DOHH2 (cell line): ENCODE measurements around the gene TMEM271.

ENCODE experiments used
- H3F3A ChIP-seq: fragments of 200-600 bp; sonication (generic), shearing (Covaris generic); 2 replicates; pipeline ENCODE4 v1.6.0; 2016; ENCODE audit warnings: antibody characterized with exemption, mild to moderate bottlenecking; ENCODE audit not compliant: control insufficient read depth, insufficient read depth
- H3K27ac ChIP-seq: fragments of 200-600 bp; sonication (generic); 2 replicates; pipeline ENCODE4 v1.5.1; 2014; ENCODE audit warnings: low read depth, mild to moderate bottlenecking, low read length, moderate library complexity
- H3K27me3 ChIP-seq: fragments of 200-600 bp; sonication (generic); 2 replicates; pipeline ENCODE4 v1.6.1; 2014; ENCODE audit warnings: mild to moderate bottlenecking, low read length, mixed read lengths; ENCODE audit not compliant: control insufficient read depth
- H3K36me3 ChIP-seq: fragments of 200-600 bp; sonication (generic); 2 replicates; pipeline ENCODE4 v1.6.1; 2014; ENCODE audit warnings: mild to moderate bottlenecking, low read length, moderate library complexity, mixed read lengths; ENCODE audit not compliant: control insufficient read depth
- H3K4me1 ChIP-seq: fragments of 200-600 bp; sonication (generic); 2 replicates; pipeline ENCODE4 v1.6.1; 2014; ENCODE audit warnings: mild to moderate bottlenecking, low read length, mixed read lengths; ENCODE audit not compliant: control insufficient read depth
- H3K4me2 ChIP-seq: fragments of 200-600 bp; sonication (generic); 2 replicates; pipeline ENCODE4 v1.6.0; 2014; ENCODE audit warnings: mild to moderate bottlenecking, low read length, moderate library complexity
- H3K4me3 ChIP-seq: fragments of 200-600 bp; sonication (generic); 2 replicates; pipeline ENCODE4 v1.5.1; 2014; ENCODE audit warnings: mild to moderate bottlenecking, low read length, mixed read lengths
- H3K79me2 ChIP-seq: fragments of 200-600 bp; sonication (generic); 2 replicates; pipeline ENCODE4 v1.6.1; 2014; ENCODE audit warnings: mild to moderate bottlenecking, low read length, mixed read lengths; ENCODE audit not compliant: control insufficient read depth
- H3K9me2 ChIP-seq: fragments of 200-600 bp; sonication (generic); replicated peaks from 2 replicates; pipeline ENCODE4 v1.6.1; 2014; ENCODE audit warnings: mild to moderate bottlenecking, low read length, mixed read lengths; ENCODE audit not compliant: control insufficient read depth
- H3K9me3 ChIP-seq: fragments of 200-600 bp; sonication (generic); 2 replicates; pipeline ENCODE4 v1.6.1; 2014; ENCODE audit warnings: antibody characterized with exemption, low read length, mixed read lengths; ENCODE audit not compliant: control insufficient read depth, insufficient read depth
- H4K20me1 ChIP-seq: fragments of 200-600 bp; sonication (generic); 2 replicates; pipeline ENCODE4 v1.6.0; 2014; ENCODE audit warnings: low read depth, mild to moderate bottlenecking, antibody characterized with exemption, low read length, moderate library complexity; ENCODE audit not compliant: control insufficient read depth, insufficient read depth
- CTCF ChIP-seq: fragments of 200-600 bp; sonication (generic); IDR thresholded peaks from one replicate; pipeline ENCODE4 v1.5.1; 2014; ENCODE audit warnings: antibody characterized with exemption, mild to moderate bottlenecking, low read depth, low read length; ENCODE audit not compliant: poor library complexity, severe bottlenecking
- EZH2phosphoT487 ChIP-seq: fragments of 200-600 bp; sonication (generic); IDR thresholded peaks from 2 replicates; pipeline ENCODE4 v1.6.1; 2017; ENCODE audit warnings: borderline replicate concordance, mild to moderate bottlenecking, antibody characterized with exemption, low read length, moderate library complexity, mixed read lengths

The TMEM271 gene

GRCh38 chr4:583820-584219 is 7.7 kb upstream of the TMEM271 start:
- no peaks in the 10 kb centered on the region for H3F3A ChIP-seq
- H3K27me3 ChIP-seq: no peaks in the 10 kb centered on the region
- peaks cover 4% of the 10 kb centered on the region; the same call in 1 of the 2 replicates for H3K9me3 ChIP-seq
- TF ChIP-seq EZH2phosphoT487: no peak
- no peak for TF ChIP-seq CTCF
- no peaks in the 10 kb centered on the region for H3K4me1 ChIP-seq
- no peaks in the 10 kb centered on the region for H4K20me1 ChIP-seq
- no peaks in the 10 kb centered on the region for H3K36me3 ChIP-seq
- H3K4me3 ChIP-seq: no peak overlapping the region
- no peaks in the 10 kb centered on the region for H3K79me2 ChIP-seq
- H3K27ac ChIP-seq: no peak overlapping the region
- no peak overlapping the region for H3K4me2 ChIP-seq
- H3K9me2 ChIP-seq: no peaks in the 10 kb centered on the region

GRCh38 chr4:581753-582361 is 5.8 kb upstream of the TMEM271 start:
- Histone ChIP-seq H3K4me3 (no peak overlapping the region), H3K27me3 (no peaks in the 10 kb centered on the region), H3K4me1 (no peaks in the 10 kb centered on the region), H3K9me2 (no peaks in the 10 kb centered on the region), H3K27ac (no peak overlapping the region), H4K20me1 (no peaks in the 10 kb centered on the region), H3F3A (no peaks in the 10 kb centered on the region), H3K79me2 (no peaks in the 10 kb centered on the region), H3K9me3 (peaks cover 12% of the 10 kb centered on the region; the same call in 1 of the 2 replicates), H3K36me3 (no peaks in the 10 kb centered on the region), H3K4me2 (no peak overlapping the region)
- no peak for TF ChIP-seq CTCF
- no peak for TF ChIP-seq EZH2phosphoT487

GRCh38 chr4:581181-581580 is 5.1 kb upstream of the TMEM271 start:
- no peak for TF ChIP-seq CTCF
- no peak for TF ChIP-seq EZH2phosphoT487
- H3F3A ChIP-seq: no peaks in the 10 kb centered on the region
- H3K4me1 ChIP-seq: no peaks in the 10 kb centered on the region
- no peaks in the 10 kb centered on the region for H4K20me1 ChIP-seq
- no peak overlapping the region for H3K4me3 ChIP-seq
- no peaks in the 10 kb centered on the region for H3K79me2 ChIP-seq
- no peaks in the 10 kb centered on the region for H3K27me3 ChIP-seq
- H3K4me2 ChIP-seq: no peak overlapping the region
- no peaks in the 10 kb centered on the region for H3K9me2 ChIP-seq
- H3K36me3 ChIP-seq: no peaks in the 10 kb centered on the region
- H3K9me3 ChIP-seq: peaks cover 12% of the 10 kb centered on the region; the same call in 1 of the 2 replicates
- no peak overlapping the region for H3K27ac ChIP-seq
